ENCODE measurements around the gene EBF4.

EBF4 gene

DNA sequence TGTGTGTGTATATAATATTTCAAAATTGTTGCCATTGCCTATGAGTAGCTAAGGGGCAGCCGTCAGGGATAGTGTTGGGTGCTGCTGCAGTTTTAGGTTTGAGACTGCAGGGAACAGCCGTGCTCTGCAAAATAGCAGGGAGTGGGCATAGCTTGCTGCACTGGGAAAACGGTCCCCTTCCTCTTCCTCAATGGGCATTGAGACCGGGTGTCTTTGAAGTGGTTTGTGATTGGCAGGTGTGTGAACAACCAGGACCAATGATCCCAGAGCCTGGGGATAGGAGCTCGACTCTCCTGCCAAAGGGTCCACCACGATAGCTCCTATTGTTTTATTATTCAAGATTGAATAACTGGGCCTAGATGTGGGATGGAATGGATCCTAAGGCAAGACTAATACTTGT lies 5.1 kb upstream of the EBF4 start:
- no peak for DNase-seq (ENCODE audit: extremely low read depth, insufficient read length)
- Histone ChIP-seq H3K27me3 (replicated peaks; ENCODE audit: control insufficient read depth, insufficient read depth, low read length) (peaks cover 2% of the 10 kb centered on the region), H3K4me3 (replicated peaks; ENCODE audit: low read depth, low read length) (no peak overlapping the region), H3K36me3 (ENCODE audit: control insufficient read depth, insufficient read depth, low read length) (no peaks in the 10 kb centered on the region)
- TF ChIP-seq, protein P1, sequence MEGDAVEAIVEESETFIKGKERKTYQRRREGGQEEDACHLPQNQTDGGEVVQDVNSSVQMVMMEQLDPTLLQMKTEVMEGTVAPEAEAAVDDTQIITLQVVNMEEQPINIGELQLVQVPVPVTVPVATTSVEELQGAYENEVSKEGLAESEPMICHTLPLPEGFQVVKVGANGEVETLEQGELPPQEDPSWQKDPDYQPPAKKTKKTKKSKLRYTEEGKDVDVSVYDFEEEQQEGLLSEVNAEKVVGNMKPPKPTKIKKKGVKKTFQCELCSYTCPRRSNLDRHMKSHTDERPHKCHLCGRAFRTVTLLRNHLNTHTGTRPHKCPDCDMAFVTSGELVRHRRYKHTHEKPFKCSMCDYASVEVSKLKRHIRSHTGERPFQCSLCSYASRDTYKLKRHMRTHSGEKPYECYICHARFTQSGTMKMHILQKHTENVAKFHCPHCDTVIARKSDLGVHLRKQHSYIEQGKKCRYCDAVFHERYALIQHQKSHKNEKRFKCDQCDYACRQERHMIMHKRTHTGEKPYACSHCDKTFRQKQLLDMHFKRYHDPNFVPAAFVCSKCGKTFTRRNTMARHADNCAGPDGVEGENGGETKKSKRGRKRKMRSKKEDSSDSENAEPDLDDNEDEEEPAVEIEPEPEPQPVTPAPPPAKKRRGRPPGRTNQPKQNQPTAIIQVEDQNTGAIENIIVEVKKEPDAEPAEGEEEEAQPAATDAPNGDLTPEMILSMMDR (IDR thresholded peaks at IDR 0.05; ENCODE audit: insufficient read depth, low read length, poor library complexity, severe bottlenecking), result no peak

DNA sequence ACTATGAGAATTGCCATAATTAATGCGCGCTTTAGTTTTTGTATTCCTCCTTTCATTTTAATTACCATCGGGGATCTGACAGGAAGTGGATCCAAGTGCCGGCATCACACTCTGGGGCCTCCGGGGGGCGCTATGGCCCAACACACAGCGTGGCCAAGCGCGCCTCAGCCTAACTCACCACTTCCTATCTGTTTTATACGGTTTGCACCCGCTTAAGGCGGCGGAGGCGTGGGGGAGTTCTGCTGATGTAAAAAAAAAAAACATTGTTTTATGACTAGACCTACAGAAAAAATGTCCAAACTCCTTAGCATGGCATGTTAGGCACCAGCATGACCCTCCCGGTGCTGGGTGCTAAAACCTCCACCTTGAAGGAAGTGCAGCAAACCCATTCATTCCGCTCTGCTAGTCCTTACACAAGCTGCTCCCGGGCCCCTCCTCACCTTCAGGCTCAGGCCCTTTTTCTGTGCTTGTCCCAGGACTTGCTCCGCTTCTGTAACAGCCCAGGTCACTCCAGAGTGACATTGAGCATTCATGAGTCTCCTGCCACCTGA lies 4.5 kb upstream of the EBF4 start:
- H3K36me3 ChIP-seq (ENCODE audit: control insufficient read depth, insufficient read depth, low read length), result no peaks in the 10 kb centered on the region
- H3K4me3 ChIP-seq (replicated peaks; ENCODE audit: low read depth, low read length), result no peak overlapping the region
- TF ChIP-seq, protein P1 (IDR thresholded peaks at IDR 0.05; ENCODE audit: insufficient read depth, low read length, poor library complexity, severe bottlenecking), result peak; percentile 70
- peaks cover 2% of the 10 kb centered on the region for H3K27me3 ChIP-seq (replicated peaks; ENCODE audit: control insufficient read depth, insufficient read depth, low read length)
- peak; percentile 53 for DNase-seq (ENCODE audit: extremely low read depth, insufficient read length)

DNA sequence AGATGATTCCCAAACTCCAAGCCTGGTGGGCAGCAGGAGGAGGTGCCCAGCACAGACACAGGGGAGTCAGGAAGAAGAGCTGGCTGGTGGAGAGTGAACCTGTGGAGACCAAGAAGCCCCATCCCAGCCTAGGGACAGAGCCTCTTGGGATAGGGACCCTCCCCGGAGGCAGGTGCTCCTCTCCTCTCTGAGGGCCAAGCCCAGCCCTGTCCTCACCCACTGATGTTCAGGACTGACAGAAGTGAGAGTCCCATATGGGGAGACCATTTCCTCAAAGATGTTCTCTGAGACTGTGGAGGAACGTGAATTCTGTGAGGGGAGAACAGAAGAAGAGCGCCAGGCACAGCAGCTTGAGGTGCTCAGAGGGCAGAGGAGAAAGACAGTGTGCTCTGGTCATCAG lies 2.4 kb upstream of the EBF4 start:
- no peak for DNase-seq (ENCODE audit: extremely low read depth, insufficient read length)
- TF ChIP-seq, protein P1 (IDR thresholded peaks at IDR 0.05; ENCODE audit: insufficient read depth, low read length, poor library complexity, severe bottlenecking), result no peak
- Histone ChIP-seq H3K36me3 (ENCODE audit: control insufficient read depth, insufficient read depth, low read length) (no peaks in the 10 kb centered on the region), H3K27me3 (replicated peaks; ENCODE audit: control insufficient read depth, insufficient read depth, low read length) (peaks cover 4% of the 10 kb centered on the region), H3K4me3 (replicated peaks; ENCODE audit: low read depth, low read length) (no peak overlapping the region)

DNA sequence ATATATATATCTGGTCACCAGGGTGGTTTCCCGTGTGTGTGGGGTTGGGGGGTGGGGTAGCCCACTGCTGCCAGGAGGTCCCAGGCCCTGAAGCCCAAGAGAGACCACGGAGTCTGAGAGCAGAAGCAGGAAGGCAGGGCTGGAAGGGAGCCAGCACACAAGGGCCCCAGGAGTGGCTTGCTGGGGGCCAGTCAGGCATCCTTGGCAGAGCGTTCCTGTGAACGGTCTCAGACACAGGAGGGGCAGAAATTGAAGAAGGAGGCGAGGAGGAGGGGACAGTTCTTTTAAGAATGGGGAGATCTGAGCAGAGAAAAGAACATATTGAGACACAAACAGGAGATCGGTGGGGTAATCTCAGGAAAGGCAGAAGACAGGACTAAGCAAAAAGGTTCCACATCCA lies 1.9 kb upstream of the EBF4 start:
- Histone ChIP-seq H3K36me3 (ENCODE audit: control insufficient read depth, insufficient read depth, low read length) (no peaks in the 10 kb centered on the region), H3K4me3 (replicated peaks; ENCODE audit: low read depth, low read length) (no peak overlapping the region), H3K27me3 (replicated peaks; ENCODE audit: control insufficient read depth, insufficient read depth, low read length) (peaks cover 5% of the 10 kb centered on the region)
- TF ChIP-seq, protein P1 (IDR thresholded peaks at IDR 0.05; ENCODE audit: insufficient read depth, low read length, poor library complexity, severe bottlenecking), result no peak
- no peak for DNase-seq (ENCODE audit: extremely low read depth, insufficient read length)

DNA sequence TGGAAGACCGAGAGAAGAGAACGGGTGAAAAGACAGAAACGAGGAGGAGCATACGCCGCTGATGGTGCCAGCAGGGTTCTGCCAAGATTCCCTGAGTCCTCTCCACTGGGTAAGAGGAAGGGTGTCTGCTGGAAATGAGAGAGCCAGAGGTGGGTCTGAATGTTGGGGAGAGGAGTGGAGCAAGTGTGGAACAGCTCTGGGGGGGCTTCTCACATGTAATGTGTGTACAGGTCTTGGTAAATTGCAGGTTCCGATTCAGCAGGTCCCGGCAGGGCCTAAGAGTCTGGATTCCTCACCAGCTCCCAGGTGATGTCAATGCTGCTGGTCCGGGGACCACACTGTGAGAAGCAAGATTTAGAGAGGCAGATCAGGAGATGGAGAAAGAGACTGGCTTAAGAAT lies 1.5 kb upstream of the EBF4 start:
- TF ChIP-seq, protein P1 (IDR thresholded peaks at IDR 0.05; ENCODE audit: insufficient read depth, low read length, poor library complexity, severe bottlenecking), result no peak
- peaks cover 5% of the 10 kb centered on the region for H3K27me3 ChIP-seq (replicated peaks; ENCODE audit: control insufficient read depth, insufficient read depth, low read length)
- no peaks in the 10 kb centered on the region for H3K36me3 ChIP-seq (ENCODE audit: control insufficient read depth, insufficient read depth, low read length)

DNA sequence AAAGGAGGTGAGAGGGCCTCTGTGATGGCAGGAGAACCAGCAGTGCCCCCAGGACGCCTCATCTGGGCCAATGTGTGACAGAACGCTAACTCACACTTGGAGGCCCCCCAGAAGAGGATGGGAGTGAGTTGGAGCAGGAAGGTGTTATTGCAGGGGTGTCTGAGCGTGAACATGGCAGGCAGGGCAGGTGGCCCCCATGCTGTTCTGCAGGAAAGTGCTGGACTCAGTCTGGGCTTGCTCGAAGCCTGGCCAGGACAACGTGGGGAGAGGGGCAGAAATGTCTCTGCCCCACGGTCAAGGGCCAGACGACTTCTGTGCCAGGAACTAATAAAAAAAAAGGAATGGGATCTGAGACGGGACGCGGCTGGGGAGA lies 931 bp upstream of the EBF4 start:
- H3K4me3 ChIP-seq (replicated peaks; ENCODE audit: low read depth, low read length), result no peak overlapping the region
- H3K27me3 ChIP-seq (replicated peaks; ENCODE audit: control insufficient read depth, insufficient read depth, low read length), result peaks cover 5% of the 10 kb centered on the region
- H3K36me3 ChIP-seq (ENCODE audit: control insufficient read depth, insufficient read depth, low read length), result no peaks in the 10 kb centered on the region

More for the DNA sequence above, 1.5 kb upstream of the EBF4 start:
- DNase-seq (ENCODE audit: extremely low read depth, insufficient read length), result no peak
- H3K4me3 ChIP-seq (replicated peaks; ENCODE audit: low read depth, low read length), result no peak overlapping the region

More for the DNA sequence above, 931 bp upstream of the EBF4 start:
- no peak for DNase-seq (ENCODE audit: extremely low read depth, insufficient read length)
- TF ChIP-seq, protein P1 (IDR thresholded peaks at IDR 0.05; ENCODE audit: insufficient read depth, low read length, poor library complexity, severe bottlenecking), result no peak
